HUES6 (cell line): ENCODE results near the gene NCEH1.

Experiments
- H3K27ac ChIP-seq: 2 replicates; pipeline ENCODE4 v1.7.0; 2013; ENCODE audit warnings: low read depth, mild to moderate bottlenecking, low read length, inconsistent platforms
- H3K27me3 ChIP-seq: 2 replicates; pipeline ENCODE4 v1.6.1; 2013; ENCODE audit warnings: low read length; ENCODE audit not compliant: control insufficient read depth, insufficient read depth
- H3K36me3 ChIP-seq: 2 replicates; pipeline ENCODE4 v1.6.1; 2013; ENCODE audit warnings: low read length; ENCODE audit not compliant: control insufficient read depth, insufficient read depth
- H3K4me1 ChIP-seq: 2 replicates; pipeline ENCODE4 v1.6.1; 2013; ENCODE audit warnings: low read length; ENCODE audit not compliant: control insufficient read depth, insufficient read depth
- H3K4me3 ChIP-seq: 2 replicates; pipeline ENCODE4 v1.5.1; 2013; ENCODE audit warnings: low read depth, low read length
- H3K9ac ChIP-seq: one replicate; pipeline ENCODE4 v1.6.1; 2013; ENCODE audit warnings: mild to moderate bottlenecking, low read length
- H3K9me3 ChIP-seq: 2 replicates; pipeline ENCODE4 v1.6.1; 2013; ENCODE audit warnings: low read depth, low read length; ENCODE audit not compliant: control insufficient read depth, insufficient read depth

Gene NCEH1

DNA sequence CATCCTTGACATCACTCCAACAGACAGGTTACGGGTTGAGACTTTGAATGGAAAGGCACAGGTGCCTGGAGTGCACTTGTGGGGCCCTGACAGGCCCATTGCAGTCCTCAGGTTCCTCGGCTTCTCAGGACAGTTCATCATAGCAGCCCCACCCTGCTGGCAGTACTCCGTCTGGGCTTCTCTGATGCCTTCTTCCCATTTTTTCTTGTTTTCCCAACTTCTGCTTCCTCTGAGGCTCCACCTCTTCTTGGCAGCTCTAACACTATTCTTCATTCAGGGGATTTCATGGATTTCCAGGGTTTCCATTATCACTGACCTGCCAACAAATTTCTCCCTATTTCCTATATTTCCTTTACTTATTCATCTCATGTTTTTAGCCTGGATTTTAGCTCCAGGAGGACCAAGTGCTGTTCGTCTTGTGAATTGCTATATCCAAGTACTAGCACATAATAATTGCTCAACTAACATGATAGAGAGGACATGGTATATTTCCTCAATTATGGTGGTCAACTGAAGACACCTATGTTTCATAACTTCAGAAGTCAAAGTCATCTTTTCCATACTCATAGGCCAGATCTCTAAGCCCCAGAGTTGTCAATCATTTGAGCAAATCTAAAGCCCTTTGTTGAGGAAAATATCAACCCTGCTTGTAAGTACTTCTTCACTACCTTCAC lies 16.2 kb downstream of the NCEH1 start:
- Histone ChIP-seq H3K4me1 (peaks cover 14% of the 10 kb centered on the region), H3K36me3 (no peaks in the 10 kb centered on the region), H3K4me3 (no peak overlapping the region), H3K27me3 (no peaks in the 10 kb centered on the region), H3K9ac (no peak overlapping the region), H3K9me3 (no peaks in the 10 kb centered on the region), H3K27ac (no peak overlapping the region)

DNA sequence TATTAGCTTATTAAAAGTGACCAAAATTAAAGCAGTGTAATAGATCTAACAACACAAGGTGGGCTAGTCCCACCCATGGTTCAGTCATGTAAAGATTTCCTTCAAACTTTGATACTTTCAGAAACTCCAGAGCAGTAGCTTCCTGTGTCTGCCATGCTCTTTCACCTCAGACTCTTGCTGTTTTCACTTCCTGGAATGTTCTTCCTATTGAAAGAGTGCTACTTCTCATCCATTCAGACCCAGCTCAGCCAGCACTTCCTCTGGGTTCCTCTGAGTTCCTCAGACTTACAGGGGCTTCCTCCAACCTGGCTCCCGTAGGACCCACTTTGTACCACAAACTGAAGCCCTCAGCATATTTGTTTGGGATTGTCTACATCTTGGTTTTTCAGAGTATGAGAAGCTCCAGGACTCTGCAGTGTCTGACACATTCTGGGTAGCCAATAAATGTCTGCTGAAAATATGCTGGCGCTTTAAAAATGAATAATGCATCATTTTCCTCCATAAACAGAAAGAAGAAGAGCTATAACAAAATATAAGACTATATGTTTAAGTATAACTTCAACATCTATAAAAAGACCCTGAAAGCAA lies 18.0 kb downstream of the NCEH1 start:
- no peak overlapping the region for H3K4me3 ChIP-seq
- no peaks in the 10 kb centered on the region for H3K36me3 ChIP-seq
- no peaks in the 10 kb centered on the region for H3K27me3 ChIP-seq
- H3K4me1 ChIP-seq, result peaks cover 14% of the 10 kb centered on the region
- H3K9ac ChIP-seq, result no peak overlapping the region
- no peaks in the 10 kb centered on the region for H3K9me3 ChIP-seq
- no peak overlapping the region for H3K27ac ChIP-seq

DNA sequence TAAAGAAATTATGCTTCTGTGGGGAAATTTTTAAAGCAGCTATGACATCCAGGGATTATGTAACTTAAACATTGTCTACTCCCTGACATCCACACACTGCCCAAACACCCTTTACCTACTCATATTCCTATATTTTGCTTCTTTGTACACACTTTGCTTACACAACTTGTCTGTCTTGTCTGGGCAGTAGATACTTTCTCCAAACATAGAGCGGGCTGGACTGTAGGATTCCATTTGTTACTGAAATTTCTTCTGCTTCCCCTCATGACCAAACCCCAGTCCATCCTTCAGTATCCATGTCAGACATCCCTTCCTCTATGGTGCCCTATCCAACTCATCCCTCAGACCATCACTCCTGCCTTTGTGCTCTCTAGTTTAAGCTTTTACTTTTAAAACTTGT lies 19.9 kb downstream of the NCEH1 start:
- no peaks in the 10 kb centered on the region for H3K36me3 ChIP-seq
- H3K27me3 ChIP-seq, result no peaks in the 10 kb centered on the region
- no peaks in the 10 kb centered on the region for H3K9me3 ChIP-seq
- no peak overlapping the region for H3K9ac ChIP-seq
- no peak overlapping the region for H3K4me3 ChIP-seq
- H3K27ac ChIP-seq, result no peak overlapping the region
- H3K4me1 ChIP-seq, result peaks cover 9% of the 10 kb centered on the region

DNA sequence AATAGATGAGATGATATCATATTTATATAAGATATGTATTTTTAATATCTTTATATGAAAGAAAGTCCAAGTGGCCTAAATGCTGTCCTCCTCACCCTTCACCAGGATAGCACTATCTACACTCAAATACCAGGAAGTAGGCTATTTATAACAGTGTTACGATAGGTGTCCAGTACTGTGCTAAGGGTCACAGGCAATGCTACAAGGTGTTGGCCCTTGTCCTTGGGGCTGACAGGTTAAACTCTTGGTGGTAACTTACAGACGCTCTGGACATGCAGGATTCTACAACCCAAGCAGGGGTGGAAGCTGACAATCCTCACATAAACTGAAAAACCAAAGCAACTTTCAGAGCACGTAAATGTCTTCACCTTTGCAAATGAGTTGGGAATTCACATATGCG lies 22.3 kb downstream of the NCEH1 start:
- Histone ChIP-seq H3K9me3 (no peaks in the 10 kb centered on the region), H3K4me3 (no peak overlapping the region), H3K4me1 (peaks cover 14% of the 10 kb centered on the region), H3K36me3 (no peaks in the 10 kb centered on the region), H3K27me3 (no peaks in the 10 kb centered on the region), H3K9ac (no peak overlapping the region), H3K27ac (no peak overlapping the region)

DNA sequence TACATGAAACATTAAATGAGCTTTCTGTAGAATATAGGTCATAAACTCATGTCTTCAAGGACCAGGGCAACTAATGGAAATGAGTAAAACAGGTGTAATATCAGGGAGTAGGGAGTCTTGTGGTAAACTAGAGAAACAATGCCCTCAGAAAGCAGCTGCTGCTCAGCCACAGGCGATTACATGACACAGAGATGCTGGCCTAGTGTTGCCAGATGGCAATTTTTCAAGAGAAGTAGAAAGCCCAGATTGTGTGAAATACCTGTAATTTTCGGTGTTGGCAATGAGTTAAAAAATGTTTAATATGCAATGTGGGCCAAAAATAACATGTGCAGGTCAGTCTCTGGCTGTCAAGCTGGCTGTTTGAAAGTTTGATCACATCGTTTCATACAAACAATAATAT lies 23.4 kb downstream of the NCEH1 start:
- H3K9me3 ChIP-seq, result no peaks in the 10 kb centered on the region

DNA sequence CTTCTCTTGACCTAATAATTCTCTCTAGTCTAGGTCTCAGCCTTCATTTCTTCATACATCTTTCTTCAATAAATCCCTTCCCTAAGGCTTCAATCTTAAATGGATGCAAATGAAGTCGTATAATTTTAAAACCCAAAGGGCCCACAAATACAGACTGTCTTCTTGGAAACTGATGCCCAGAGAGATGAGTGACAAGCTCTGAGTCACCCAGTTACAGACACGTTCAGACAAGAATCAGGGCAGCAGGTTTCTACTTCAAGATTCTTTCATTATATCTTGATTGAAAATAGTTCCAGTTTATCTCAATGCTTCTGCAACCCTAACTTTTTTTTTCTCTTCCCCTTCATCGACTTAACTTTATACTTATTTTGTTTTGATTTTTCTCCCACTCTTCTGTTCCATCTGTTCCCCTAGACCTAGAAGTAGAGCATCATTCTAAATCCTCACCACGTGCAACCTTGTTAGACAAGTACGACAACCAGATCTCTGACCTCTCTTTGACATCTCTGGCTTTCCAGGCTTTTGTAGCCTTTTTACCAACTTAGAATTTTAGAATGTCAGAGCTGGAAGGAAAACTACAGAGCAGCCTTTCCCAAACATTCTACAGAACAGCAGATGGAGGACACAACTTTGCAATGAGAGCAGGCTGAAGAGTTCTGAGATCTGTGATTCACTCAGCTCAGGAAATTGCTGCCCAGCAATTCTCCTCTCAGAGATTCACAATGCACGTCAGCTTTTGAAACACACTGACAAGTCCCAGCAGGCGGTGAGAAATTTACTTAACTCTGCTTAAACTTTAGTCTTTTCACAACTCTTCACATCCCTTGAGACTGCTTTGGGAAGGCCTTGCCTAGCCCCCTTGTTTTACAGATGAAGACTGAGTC lies 25.3 kb downstream of the NCEH1 start:
- Histone ChIP-seq H3K4me3 (no peak overlapping the region), H3K27me3 (no peaks in the 10 kb centered on the region), H3K9ac (no peak overlapping the region), H3K27ac (no peak overlapping the region), H3K4me1 (peaks cover 9% of the 10 kb centered on the region; the same call in 1 of the 2 replicates), H3K9me3 (no peaks in the 10 kb centered on the region), H3K36me3 (no peaks in the 10 kb centered on the region)

More for the DNA sequence above, 23.4 kb downstream of the NCEH1 start:
- Histone ChIP-seq H3K36me3 (no peaks in the 10 kb centered on the region), H3K9ac (no peak overlapping the region), H3K27me3 (no peaks in the 10 kb centered on the region), H3K27ac (no peak overlapping the region), H3K4me1 (peaks cover 9% of the 10 kb centered on the region; the same call in 1 of the 2 replicates), H3K4me3 (no peak overlapping the region)

DNA sequence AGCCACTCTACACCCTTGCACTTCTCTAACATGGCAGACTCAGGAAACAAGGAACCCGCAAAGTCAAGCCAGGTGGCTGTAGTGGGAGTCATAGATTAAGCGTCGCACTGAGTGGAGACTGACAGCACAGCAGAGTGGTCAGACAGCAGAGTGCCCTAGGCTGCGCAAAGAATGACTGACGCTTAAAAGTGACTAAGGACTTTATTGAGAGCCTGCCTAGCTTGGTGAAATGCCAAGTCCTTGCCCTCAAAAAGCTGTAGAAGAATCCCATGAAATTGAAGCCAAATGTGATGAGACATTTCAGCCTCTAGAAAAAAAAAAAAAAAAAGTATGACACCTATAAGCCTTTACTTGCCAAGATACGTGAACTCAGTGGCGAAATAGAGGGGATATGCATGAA lies 30.2 kb downstream of the NCEH1 start:
- Histone ChIP-seq H3K36me3 (no peaks in the 10 kb centered on the region), H3K4me1 (peaks cover 35% of the 10 kb centered on the region), H3K9ac (no peak overlapping the region), H3K4me3 (no peak overlapping the region), H3K9me3 (no peaks in the 10 kb centered on the region), H3K27me3 (no peaks in the 10 kb centered on the region), H3K27ac (no peak overlapping the region)

DNA sequence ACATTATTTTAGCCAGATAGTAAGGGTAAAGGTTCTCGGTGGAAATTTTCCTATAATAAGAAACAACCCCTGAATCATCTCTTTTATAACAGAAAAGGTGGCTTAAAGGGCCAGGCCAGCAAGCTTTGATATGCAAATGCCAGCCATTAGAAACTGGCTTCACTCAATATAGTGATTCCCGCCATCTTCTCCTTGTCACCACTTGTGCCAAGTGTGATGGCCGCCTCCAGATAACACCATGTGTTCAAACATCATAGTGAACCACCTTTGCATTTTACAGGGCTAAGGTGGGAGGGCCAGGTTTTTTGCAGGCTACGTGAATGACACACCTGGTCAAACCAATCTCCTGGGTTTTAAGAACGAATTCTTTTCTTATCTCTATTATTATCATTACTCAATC lies 31.3 kb downstream of the NCEH1 start:
- Histone ChIP-seq H3K4me1 (peaks cover 33% of the 10 kb centered on the region), H3K27me3 (no peaks in the 10 kb centered on the region), H3K9me3 (no peaks in the 10 kb centered on the region), H3K36me3 (no peaks in the 10 kb centered on the region), H3K4me3 (no peak overlapping the region), H3K27ac (no peak overlapping the region), H3K9ac (no peak overlapping the region)

DNA sequence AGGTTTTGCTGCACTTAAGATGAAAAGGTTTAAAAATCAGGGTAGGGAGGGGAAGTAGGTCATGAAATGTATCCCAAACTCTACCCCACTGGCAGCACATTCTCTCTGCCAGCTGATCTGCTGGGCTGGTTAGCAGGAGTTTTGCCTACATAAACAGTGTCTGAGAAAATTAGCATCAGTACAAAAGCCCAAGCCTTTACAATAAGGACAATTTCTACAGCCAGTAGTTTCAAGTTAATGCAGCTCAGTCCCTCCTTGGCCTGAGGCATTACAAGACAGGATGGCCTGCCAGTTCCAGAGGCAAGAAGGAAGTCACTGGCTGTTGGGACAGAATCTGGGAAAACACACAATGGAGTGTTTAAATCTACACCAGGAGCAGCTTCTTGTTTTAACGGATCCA lies 32.8 kb downstream of the NCEH1 start:
- H3K36me3 ChIP-seq, result no peaks in the 10 kb centered on the region
- H3K9me3 ChIP-seq, result no peaks in the 10 kb centered on the region
- peak overlapping the region; percentile 31; the same call in 1 of the 2 replicates for H3K27ac ChIP-seq
- peak overlapping the region; percentile 36 for H3K4me3 ChIP-seq
- no peaks in the 10 kb centered on the region for H3K27me3 ChIP-seq
- H3K4me1 ChIP-seq, result peaks cover 40% of the 10 kb centered on the region
- peak overlapping the region; percentile 45 for H3K9ac ChIP-seq

DNA sequence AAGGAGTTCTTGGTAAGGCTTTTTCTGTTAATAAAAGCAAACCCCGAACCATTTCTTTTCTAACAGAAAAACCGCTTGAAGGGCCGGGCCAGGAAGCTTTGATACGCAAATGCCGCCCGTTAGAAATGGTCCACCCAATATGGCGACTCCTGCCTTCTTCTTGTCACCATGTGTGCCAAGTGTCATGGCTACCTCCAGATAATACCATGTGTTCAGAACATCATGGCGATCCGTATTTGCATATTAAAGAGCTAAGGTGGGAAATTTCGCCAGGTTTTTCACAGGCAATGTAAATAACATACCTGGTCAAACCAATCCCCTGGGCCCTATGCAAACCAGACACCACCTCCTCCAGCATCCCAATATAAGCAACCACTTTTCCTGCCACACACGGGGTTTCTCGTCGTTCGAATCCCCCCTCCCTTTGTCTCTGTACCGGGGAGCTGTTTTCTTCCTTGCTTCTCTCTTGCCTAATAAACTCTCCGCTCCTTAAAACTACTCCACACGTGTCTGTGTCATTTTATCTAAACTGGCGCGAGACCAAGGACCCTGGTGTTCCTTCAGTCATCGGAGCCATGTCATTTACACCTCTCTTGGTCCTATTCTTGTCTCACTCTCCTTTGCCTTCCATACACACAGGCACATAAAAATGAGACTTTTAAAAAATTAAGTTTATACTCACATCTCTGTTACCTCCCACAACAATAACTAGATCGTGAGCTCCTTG lies 34.5 kb downstream of the NCEH1 start:
- no peaks in the 10 kb centered on the region for H3K9me3 ChIP-seq
- H3K4me3 ChIP-seq, result 0 out of 2 replicates have a peak overlapping the region, but pooled peaks have one; percentile 11
- H3K27ac ChIP-seq, result peak overlapping the region; percentile 65; the same call in 1 of the 2 replicates
- no peaks in the 10 kb centered on the region for H3K27me3 ChIP-seq
- H3K4me1 ChIP-seq, result peaks cover 45% of the 10 kb centered on the region
- H3K36me3 ChIP-seq, result no peaks in the 10 kb centered on the region
- peak overlapping the region; percentile 54 for H3K9ac ChIP-seq
